LNCAP (cell line): Measurements from ENCODE around the gene CLIC4.

Source experiments
- TF ChIP-seq, protein P1 (sequence below): fragments of 450-650 bp; IDR thresholded peaks from 2 replicates; pipeline ENCODE4 v1.5.1; 2017; ENCODE audit warnings: mild to moderate bottlenecking

The CLIC4 gene

DNA sequence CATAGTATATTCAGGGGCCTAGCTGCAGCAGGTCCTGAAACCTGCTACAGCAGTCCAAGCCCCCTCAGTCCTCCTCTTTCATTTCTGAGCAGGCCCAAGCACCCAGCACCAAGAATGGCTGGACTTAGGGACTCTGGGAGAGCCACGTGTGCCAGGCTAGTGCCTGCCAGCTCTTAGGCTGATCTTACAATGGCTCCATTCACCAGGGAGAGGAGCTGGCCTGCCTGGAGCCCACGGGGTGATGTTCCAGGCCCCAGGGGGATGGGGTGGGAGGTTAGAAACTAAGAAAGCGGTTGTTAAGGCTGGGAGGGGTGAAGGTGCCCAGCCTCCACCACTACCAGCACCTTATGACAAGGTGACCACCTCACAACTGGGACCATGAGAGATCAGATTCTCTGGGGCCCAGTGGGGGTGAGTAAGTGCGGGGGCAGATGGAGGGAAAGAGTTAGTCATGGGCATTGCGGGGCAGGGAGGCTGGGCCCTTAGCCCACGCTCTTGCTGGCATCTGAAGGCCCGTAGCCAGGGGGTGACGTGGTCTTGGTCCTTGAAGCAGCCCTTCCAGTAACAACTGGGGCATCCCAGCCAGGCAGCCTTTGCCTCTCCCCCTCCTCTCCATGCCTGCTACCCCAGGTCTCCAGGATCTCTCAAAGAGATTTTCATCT is 30.3 kb upstream of the CLIC4 start:
- TF ChIP-seq, protein P1, sequence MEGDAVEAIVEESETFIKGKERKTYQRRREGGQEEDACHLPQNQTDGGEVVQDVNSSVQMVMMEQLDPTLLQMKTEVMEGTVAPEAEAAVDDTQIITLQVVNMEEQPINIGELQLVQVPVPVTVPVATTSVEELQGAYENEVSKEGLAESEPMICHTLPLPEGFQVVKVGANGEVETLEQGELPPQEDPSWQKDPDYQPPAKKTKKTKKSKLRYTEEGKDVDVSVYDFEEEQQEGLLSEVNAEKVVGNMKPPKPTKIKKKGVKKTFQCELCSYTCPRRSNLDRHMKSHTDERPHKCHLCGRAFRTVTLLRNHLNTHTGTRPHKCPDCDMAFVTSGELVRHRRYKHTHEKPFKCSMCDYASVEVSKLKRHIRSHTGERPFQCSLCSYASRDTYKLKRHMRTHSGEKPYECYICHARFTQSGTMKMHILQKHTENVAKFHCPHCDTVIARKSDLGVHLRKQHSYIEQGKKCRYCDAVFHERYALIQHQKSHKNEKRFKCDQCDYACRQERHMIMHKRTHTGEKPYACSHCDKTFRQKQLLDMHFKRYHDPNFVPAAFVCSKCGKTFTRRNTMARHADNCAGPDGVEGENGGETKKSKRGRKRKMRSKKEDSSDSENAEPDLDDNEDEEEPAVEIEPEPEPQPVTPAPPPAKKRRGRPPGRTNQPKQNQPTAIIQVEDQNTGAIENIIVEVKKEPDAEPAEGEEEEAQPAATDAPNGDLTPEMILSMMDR: no peak

DNA sequence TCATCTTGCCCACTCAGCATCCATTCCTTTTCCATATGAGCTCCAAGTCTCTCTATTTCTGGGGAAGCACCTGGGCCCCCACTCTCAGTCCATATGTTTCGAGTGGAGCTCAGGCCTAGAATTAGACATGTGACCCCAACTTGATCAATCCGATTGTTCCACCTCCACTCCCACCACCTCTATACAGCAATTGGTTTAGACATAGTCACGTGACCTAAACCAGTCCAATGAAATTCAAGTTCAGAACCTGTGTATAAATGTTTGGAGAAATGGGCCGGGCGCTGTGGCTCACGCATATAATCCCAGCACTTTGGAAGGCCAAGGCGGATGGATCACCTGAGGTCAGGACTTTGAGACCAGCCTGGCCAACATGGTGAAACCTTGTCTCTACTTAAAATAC is 29.6 kb upstream of the CLIC4 start:
- TF ChIP-seq, protein P1: no peak

DNA sequence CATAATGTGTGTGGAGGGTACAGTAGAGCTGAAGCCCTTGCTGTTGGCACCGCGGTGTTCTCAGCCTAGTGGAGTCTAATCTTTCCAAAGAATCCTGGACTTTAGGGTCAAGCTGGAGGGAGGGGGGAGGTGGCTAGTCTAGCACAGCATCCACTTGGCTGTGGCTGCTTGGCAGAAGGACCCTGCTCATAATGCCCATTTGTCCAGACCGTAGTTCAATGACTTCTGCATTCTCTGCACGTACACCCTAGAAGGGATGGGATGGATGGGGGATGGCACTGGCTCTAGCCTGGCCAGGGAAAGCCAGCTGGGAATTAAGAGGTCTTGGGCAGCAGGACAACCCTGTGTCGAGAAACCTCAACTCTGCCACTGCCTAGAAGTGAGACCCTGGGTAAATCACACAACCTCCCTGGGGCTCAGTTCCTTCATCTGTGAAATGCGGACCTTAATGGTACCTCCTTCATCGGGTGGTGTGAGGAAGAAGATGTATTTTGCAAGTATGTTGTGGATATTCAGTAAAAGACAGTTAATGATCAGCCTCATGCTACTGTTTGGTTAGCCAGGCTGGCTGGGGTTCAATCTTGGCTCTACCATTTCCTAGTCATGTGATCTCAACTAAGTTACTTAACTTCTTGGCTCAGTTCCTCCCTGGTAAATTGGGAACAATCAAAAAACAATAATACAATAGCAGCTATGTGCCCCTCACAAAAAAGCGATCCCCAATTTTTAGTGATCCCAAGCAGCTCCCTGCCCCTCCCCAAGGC is 27.2 kb upstream of the CLIC4 start:
- TF ChIP-seq, protein P1: no peak

DNA sequence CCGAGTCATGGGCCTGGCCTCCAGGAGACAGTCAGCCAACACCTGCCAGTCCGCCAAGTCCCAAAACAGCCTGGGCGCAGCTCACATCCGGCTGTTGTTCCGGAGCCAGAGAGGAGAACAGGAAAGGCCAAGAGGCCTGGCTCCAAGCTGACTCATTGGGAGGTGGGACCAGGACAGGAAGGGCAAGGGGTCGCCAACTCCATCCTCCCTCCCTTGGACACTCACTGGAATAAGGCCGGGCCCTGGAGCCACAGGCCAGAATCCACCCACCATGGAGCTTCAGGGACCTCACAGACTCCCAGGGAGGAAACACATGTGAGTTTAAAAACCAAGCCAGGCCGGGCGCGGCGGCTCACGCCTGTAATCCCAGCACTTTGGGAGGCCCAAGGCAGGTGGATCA is 25.1 kb upstream of the CLIC4 start:
- TF ChIP-seq, protein P1: no peak

DNA sequence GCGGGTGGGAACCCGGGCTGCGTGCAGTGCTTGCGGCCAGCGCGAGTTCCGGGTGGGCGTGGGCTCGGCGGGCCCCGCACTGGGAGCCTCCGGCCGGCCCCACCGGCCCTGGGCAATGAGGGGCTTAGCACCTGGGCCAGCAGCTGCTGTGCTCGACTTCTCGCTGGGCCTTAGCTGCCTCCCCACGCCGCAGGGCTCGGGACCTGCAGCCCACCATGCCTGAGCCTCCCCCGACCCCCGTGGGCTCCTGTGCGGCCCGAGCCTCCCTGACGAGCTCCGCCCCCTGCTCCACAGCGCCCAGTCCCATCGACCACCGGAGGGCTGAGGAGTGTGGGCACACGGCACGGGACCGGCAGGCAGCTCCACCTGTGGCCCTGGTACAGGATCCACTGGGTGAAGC is 23.7 kb upstream of the CLIC4 start:
- TF ChIP-seq, protein P1: no peak

DNA sequence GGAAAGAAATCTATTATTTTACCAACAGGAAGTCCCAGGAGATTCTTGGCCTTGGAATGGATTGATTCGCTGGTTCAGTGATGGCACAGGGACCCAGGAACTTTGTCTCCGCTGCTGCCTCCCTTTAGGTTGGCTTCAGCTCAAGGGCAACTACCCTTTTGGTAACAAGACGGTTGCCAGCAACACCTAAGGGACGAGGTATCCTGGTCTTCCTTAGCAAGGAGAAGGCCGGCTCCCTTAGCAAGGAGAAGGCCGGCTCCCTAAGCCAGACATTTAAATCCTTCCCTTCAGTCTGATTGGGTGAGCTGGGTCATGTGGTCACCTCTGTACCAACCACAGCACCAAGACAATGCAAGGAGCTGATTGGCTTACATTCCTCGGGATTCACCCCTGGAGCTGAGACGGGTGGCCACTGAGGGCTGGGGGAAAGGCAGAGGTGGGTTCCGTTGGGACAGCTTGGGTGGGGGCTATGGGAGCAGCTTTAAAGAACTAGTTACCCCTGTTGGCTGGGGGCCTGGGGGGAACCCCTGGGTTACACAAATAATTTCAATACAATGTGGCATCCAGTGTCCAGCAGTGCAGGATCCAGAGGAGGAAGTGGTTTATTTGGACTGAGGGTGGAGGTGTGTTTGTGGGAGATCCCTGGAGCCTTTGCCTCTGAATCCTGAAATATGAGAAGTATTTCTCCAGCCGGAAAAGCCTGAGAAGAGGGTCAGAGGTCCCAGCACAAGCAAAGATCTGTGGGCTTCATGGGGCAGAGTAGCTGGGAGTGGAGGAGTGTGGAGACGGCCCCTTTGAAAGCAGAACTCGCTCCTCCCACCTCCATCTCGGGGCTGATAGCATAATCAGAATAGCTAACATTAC is 20.7 kb upstream of the CLIC4 start:
- TF ChIP-seq, protein P1: no peak

DNA sequence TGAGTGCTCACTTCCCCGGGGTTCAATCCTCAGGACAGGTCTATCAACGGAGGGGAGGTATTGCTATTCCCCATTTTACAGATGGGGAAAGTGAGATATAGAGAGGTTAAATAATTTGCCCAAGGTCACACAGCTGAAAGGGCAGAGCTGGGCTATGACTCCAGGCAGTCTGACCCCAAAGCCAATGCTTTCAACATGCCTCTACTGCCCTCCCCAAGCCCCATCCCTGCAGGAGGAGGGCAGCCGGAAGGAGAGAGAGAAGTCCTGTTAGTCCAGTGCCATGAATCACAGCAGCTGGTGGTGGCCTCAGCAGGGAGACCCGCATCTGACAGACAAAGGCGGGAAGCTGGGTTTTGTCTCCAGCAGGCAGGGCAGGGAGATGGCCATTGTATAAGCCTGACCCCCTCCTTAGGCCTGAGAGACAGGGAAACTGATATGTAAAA is 20.0 kb upstream of the CLIC4 start:
- TF ChIP-seq, protein P1: no peak
